Stimulated activated CD8-positive, alpha-beta memory T cell treated with anti-CD3 and anti-CD28 coated beads, Interleukin-4, amount 100 ng/mL, for 4 hours (primary cell): Measurements from ENCODE around the gene USP20.
A peak's percentile ranks its signal among the peaks of the same experiment; 100 is the strongest.
"Not testable (repeated sequence)": the region's sequence is repeated elsewhere in the genome, so short reads cannot be mapped to it uniquely, and the experiment has no call there.

Source experiments
- DNase-seq, 2 donors: peaks; one replicate each; pipeline ENCODE4 v3.0.0-alpha.2; 2020; ENCODE audit warnings: low read depth in 2 of 2, low spot score in 1 of 2

Gene USP20

DNA sequence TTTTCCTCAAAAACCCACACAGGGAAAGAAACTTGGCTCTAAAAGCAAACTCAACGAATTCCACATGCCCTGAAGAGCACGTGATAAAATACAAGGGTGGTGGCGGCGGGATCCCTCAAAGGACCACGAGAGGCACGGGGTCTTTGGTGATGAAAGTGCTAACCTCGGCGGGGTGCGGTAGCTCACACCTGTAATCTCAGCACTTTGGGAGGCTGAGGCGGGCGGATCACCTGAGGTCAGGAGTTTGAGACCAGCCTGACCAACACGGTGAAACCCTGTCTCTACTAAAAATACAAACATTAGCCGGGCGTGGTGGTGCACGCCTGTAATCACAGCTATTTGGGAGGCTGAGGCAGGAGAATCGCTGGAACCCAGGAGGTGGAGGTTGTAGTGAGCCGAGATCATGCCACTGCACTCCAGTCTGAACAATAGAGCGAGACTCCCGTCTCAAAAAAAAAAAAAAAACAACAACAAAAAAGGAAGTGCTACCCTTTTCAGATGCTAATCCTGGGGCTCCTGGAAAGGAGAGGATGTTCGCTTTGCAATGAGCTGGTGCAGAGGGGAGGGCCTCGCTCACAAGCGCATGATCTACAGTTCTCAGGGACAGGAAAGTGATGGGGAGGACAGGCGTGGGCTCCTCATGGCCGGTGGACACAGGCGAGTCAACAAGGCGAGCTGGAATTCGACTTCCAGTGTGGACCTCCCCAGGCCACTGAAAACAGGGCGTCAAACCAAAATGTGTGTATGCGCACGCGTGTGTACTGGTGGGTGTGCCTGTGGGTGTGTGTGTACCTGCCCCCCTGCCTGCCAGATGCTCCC, 54.1 kb downstream of the USP20 start:
- no peak for DNase-seq

DNA sequence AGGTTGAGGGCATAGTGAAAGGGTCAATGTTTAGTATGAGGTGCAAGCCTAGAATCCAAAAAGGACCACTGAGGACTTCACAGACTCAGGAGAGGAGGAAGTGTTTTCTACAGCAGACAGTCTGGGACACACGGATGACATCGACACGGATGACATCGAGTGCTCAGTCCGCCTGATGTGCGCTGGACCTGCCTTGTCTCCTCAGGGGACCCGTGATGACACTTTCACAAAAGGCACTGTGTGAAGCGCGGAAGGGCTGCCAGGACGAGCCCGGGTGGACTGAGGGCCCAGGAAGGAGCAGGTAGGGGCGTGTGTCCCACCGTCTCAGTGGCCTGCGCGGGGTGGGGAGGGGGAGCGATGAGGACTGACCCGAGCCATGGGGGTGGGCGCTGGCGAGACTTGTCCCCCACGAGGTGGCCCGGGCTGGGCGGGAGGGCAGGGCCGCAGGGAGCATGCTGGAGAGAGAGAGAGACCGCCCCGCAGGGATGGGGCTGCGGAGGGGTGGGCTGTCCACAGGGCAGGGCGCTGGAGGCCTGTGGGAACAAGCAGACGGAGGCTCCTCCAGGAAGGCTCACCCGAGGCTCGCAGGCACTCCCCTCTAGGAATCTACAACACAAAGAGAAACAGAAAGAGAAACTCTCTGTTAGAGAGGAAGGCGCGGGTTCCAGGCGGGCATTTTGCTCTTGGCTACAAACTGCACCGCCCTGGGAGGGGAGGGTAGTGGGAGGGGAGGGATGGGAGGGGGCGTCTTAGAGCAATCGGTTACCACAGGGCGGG, 54.9 kb downstream of the USP20 start:
- peak; percentile 46 to 60 for DNase-seq

GRCh38 chr9:129890718-129891299, 55.6 kb downstream of the USP20 start:
- DNase-seq = not testable (repeated sequence)

DNA sequence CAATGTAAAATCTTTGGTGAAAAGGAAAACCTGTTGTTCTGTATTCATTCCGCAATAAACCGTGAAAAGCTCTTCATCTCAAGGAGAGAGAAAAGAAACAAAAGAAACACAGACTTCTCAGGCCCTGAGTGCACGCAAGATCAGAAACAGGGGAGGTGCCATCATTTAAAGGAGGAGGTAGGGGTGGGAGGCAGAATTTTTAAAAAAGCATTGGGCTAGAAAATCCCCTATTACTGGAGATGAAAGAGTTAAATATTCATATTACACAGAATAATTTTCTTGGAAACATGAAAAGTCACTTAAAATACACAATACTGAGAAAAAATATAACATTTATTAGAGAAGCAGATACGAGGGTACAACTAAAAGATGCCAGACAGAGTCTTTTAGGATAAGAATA, 56.3 kb downstream of the USP20 start:
- DNase-seq = no peak

DNA sequence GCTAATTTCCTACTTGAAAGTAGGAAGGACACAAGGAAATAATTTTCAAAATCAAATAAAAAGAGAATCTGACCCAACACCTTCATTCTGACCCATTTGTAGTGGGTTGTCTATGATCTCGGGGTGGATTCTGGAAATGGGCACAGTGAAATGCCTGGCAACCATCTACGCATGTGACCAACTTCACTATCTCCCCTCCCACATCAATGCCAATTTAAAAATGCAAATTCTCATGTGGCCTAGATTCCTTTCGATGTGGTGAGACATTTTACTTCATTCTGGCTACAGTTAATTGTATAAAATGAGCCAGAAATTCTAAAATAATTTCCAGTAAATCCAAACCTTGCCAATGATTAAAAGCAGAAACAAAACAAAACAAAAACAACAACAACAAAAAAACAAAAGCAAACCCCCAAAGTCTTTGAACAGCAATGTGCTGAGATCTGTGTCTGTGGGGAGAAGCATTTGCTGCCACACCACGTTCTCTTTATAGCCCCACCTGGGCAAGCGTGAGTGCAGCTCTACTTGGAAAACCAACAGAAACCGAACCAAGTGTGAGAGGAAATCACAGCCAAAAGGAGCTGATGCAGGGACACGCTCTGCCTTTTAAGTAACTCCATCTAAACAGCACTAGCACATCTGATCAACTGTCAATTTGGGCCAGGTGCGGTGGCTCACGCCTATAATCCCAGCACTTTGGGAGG, 59.0 kb downstream of the USP20 start:
- DNase-seq = no peak

GRCh38 chr9:129895376-129896268, 60.4 kb downstream of the USP20 start:
- no peak for DNase-seq

DNA sequence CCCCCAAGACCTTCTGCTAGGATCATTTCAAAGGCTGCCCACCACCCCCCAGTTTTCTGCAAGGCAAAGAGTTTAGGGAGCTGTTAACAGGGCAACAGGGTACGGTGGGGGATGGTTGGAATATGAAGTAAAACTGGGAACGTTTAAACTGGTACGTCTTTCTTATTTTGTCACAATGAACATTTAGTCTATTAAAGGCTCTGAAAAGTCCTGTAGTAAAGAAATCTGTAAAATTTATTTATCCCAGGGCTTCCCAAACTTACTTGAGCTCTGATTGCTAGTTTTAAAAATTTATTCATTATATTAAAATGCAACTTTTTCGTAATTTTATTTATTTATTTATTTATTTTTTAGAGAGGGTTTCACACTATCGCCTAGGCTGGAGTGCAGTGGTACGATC, 62.0 kb downstream of the USP20 start:
- DNase-seq = no peak

GRCh38 chr9:129898185-129898584, 62.9 kb downstream of the USP20 start:
- no peak for DNase-seq

GRCh38 chr9:129899620-129900019, 64.4 kb downstream of the USP20 start:
- no peak for DNase-seq

GRCh38 chr9:129900263-129901027, 65.2 kb downstream of the USP20 start:
- no peak for DNase-seq

DNA sequence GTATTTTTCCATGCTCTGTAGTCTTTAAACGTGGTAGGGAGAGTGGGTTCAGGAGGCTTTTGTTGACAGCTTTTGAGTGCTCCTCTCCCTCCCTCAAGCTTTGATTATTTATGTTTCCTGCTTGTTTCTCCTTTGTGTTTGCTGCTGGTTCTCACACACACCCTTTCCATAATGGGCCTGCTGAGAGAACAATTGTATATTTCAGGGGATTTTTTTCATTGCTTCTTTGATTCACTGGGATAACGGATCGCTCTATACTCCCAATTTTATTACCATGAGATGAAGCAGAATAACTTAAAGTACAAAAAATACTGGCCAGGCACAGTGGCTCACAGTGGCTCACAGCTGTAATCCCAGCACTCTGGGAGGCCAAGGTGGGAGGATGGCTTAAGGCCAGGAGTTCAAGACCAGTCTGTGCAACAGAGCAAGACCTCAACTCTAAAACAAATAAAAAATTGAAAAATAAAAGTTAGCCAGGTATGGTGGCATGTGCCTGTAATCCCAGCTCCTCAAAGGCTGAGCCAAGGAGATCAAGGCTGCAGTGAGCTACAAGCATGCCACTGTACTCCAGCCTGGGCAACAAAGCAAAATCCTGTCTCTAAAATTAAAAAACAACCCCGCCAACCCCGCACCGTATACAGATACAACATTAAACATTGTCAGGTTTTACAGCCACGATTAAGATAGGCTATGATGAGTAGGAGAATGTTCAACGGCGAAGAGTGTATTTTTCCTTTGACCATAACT, 66.9 kb downstream of the USP20 start:
- no peak for DNase-seq

DNA sequence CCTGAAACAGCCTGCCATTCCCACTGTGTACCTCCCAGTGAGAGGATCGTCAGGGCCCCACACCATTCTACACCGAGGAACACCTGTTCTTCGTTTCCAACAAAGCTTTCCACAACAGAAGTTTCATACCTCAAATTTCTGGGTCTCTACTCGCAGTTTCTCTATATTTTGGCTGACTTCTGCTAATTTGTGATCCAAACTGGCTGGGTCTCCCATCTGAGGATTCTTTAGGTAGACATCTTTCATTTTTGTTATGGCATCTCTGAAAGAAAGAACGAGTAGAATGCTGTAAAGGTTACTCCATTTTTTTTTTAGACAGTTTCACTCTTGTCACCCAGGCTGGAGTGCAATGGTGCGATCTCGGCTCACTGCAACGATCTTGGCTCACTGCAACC, 67.5 kb downstream of the USP20 start:
- no peak for DNase-seq

GRCh38 chr9:129904734-129905133, 69.5 kb downstream of the USP20 start:
- no peak for DNase-seq

DNA sequence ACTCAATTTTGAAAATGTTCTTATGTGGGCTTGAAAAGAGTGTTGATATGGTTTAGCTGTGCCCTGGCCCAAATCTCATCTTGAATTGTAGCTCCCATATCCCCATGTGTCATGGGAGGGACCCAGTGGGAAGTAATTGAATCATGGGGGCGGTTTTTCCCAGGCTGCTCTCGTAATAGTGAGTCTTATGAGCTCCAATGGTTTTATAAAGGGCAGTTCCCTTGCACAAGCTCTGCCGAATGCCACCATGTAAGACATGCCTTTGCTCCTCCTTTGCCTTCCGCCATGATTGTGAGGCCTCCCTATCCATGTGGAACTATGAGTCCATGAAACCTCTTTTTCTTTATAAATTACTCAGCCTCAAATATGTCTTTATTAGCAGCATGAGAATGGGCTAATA, 71.0 kb downstream of the USP20 start:
- no peak for DNase-seq

GRCh38 chr9:129907201-129907600, 71.9 kb downstream of the USP20 start:
- DNase-seq = no peak

GRCh38 chr9:129908906-129909305, 73.6 kb downstream of the USP20 start:
- DNase-seq = no peak

DNA sequence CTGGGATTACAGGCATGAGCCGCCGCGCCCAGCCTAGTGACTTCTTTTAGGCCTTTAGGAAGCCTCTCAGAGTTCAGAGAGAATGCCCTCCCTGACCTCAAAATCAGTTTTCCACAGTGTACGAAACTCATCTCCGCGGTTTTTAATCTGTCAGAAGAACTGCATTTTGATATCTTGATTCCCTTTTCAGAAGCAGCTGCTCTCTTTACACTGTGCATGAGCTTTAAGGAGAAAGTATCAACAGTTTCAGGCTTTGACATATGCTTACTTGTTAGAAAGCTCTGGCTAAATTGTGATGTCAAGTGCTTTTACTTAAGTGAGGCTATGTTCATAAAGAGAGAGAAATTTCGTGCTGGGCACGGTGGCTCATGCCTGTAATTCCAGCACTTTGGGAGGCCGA, 74.6 kb downstream of the USP20 start:
- DNase-seq = no peak

DNA sequence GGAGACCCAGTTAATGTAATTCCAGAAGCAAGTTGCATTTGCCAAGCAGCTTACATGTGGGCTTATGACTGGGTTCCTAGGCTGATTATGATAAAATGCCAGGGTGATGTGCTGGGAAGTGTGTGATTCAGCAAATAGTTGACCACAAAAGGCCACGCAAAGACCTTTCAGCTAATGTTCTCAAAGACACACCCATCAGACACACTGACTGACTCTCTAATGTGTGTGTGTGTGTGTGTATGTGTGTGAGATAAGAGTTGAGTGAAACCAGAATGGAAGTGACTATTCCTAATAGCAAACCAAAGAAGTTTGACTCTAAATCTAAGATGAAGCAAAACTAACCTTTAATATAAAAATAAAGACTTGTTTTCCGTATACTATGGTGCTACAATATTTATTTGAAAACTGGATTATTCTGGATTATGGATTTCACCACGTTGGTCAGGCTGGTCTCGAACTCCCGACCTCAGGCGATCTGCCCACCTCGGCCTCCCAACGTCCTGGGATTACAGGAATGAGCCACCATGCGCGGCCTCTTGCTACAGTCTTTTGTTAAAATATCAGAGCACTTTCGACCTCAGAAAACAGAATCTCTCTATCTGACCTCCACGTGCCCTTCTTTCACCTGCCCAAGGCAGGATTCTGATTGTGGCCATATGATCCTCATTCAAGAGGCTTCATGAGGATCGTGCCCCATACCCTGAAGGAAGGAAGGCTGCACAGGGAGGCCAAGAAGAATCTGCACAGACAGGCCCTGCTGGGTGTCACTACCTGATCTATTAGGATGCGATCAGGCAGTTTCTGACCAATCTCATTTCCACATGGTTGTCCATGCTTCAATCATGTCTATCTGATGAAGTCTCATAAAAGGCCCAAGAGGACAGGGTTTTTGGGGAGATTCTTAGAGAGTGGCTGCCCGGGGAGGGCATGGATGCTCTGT, 75.6 kb downstream of the USP20 start:
- no peak for DNase-seq
